Effector memory CD8-positive, alpha-beta T cell (primary cell): ENCODE measurements around the gene SLC23A1.
"Not testable (repeated sequence)": the region's sequence is repeated elsewhere in the genome, so short reads cannot be mapped to it uniquely, and the experiment has no call there.

Experiments used
- ATAC-seq: fragments of 150-1000 bp; cut with Tn5 transposase; replicated peaks from 2 replicates; pipeline ENCODE4 v1.10.0; 2021; ENCODE audit warnings: mild to moderate bottlenecking, moderate library complexity
- DNase-seq, 3 experiments: peaks; one replicate each; pipeline ENCODE4 v3.0.0; 2021
- H3K27ac Mint-ChIP-seq, 2 donors: one replicate each; pipeline ENCODE4 v1.8.0; 2022; ENCODE audit warnings: mild to moderate bottlenecking in 2 of 2, mixed read lengths in 2 of 2, moderate library complexity in 2 of 2
- H3K27me3 Mint-ChIP-seq, 2 donors: one replicate each; pipeline ENCODE4 v1.8.0; 2022; ENCODE audit warnings: mixed read lengths in 2 of 2
- H3K36me3 Mint-ChIP-seq: one replicate; pipeline ENCODE4 v1.8.0; 2022; ENCODE audit warnings: mild to moderate bottlenecking, moderate library complexity, mixed read lengths; ENCODE audit not compliant: insufficient read depth
- H3K4me1 Mint-ChIP-seq, 2 donors: one replicate each; pipeline ENCODE4 v1.8.0; 2022; ENCODE audit warnings: low read depth in 2 of 2, mixed read lengths in 2 of 2
- H3K4me3 Mint-ChIP-seq, 2 donors: one replicate each; pipeline ENCODE4 v1.8.0; 2022; ENCODE audit warnings: mild to moderate bottlenecking in 2 of 2, mixed read lengths in 2 of 2, moderate library complexity in 2 of 2
- H3K9me3 Mint-ChIP-seq, 2 donors: one replicate each; pipeline ENCODE4 v1.8.0; 2022; ENCODE audit warnings: mixed read lengths in 2 of 2

Gene SLC23A1

DNA sequence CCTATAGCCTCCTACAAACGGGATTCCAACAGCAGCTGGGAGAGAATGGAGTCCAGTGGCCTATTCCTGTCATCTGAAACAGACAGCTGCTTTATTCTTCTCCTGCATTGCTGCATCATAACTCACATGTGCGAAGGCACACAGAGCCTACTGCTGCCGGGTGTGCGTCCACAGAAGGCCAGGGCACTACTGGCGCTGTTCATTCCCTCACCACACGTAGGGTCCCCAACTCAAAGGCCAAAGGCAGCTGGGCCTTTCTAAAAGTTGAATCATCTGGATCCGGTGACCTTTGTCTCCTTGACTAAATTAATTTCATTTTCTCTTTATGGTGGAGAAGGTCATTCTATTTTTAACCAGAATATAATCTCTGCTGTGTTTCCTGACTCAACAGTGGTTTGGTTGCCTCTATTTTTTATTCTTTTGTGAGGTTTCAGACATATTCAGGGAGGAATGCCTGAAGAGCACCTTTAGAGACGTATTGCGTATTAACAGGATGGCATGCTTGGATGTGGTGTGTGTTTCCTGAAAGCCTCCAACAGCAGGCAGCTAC, 31.6 kb upstream of the SLC23A1 start:
- Mint-ChIP-seq H3K27ac (no peak overlapping the region), H3K9me3 (no peaks in the 10 kb centered on the region), H3K4me1 (no peaks in the 10 kb centered on the region), H3K4me3 (no peak overlapping the region), H3K27me3 (no peaks in the 10 kb centered on the region), H3K36me3 (peaks cover 2% of the 10 kb centered on the region)
- no peak for DNase-seq
- no peak for ATAC-seq

DNA sequence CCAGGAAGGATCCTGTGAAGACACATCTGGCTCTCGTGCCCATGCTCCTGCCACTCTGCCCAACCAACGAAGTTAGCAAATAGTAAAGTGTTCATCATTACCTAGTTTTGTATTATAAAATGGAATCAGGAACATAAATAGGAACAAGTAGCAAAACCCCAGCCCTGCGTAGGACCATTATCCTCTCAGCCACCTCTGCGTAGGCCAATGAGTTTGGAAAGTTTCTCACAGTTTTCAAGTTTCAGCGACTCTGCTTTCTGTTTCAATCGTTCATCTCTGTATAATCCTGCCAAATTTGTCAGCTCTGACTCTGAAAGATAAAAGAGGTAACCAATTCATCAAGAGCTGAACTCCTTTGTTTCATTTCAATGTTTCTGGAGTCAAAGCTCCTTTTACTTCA, 30.9 kb upstream of the SLC23A1 start:
- Mint-ChIP-seq H3K4me3 (no peak overlapping the region), H3K27ac (no peak overlapping the region)

DNA sequence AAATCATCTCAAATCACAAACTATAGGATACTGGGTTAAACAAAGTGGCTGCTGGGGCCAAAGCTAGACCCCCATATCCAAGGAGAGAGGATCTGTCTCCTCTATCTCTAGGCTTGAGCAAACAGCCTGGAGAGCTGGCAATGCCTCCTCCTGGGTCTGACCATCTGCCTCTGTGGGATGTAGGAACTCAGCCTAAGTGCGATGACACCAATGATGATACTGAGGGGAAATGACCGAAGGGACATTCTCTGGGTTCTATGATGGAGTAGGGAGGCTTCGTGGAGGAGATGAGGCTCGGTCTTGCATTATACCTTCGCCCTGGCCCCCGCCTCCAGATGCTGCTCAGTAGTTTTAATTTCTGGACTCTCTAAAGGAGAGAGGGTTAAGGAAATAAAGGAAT, 30.1 kb upstream of the SLC23A1 start:
- H3K27ac Mint-ChIP-seq = no peak overlapping the region

More for the DNA sequence above, 30.9 kb upstream of the SLC23A1 start:
- no peaks in the 10 kb centered on the region for H3K4me1 Mint-ChIP-seq
- DNase-seq (no peak), ATAC-seq (no peak)
- H3K9me3 Mint-ChIP-seq = no peaks in the 10 kb centered on the region
- no peaks in the 10 kb centered on the region for H3K27me3 Mint-ChIP-seq
- peaks cover under 1% of the 10 kb centered on the region for H3K36me3 Mint-ChIP-seq

GRCh38 chr5:139410993-139411828, 28.1 kb upstream of the SLC23A1 start:
- Mint-ChIP-seq H3K36me3 (no peaks in the 10 kb centered on the region), H3K4me1 (no peaks in the 10 kb centered on the region), H3K9me3 (no peaks in the 10 kb centered on the region), H3K4me3 (no peak overlapping the region), H3K27ac (no peak overlapping the region), H3K27me3 (no peaks in the 10 kb centered on the region)
- no peak for ATAC-seq
- DNase-seq = no peak

More for the DNA sequence above, 30.1 kb upstream of the SLC23A1 start:
- no peaks in the 10 kb centered on the region for H3K27me3 Mint-ChIP-seq
- DNase-seq (no peak), ATAC-seq (no peak)
- no peaks in the 10 kb centered on the region for H3K4me1 Mint-ChIP-seq
- H3K9me3 Mint-ChIP-seq = no peaks in the 10 kb centered on the region
- no peaks in the 10 kb centered on the region for H3K36me3 Mint-ChIP-seq
- H3K4me3 Mint-ChIP-seq = no peak overlapping the region

DNA sequence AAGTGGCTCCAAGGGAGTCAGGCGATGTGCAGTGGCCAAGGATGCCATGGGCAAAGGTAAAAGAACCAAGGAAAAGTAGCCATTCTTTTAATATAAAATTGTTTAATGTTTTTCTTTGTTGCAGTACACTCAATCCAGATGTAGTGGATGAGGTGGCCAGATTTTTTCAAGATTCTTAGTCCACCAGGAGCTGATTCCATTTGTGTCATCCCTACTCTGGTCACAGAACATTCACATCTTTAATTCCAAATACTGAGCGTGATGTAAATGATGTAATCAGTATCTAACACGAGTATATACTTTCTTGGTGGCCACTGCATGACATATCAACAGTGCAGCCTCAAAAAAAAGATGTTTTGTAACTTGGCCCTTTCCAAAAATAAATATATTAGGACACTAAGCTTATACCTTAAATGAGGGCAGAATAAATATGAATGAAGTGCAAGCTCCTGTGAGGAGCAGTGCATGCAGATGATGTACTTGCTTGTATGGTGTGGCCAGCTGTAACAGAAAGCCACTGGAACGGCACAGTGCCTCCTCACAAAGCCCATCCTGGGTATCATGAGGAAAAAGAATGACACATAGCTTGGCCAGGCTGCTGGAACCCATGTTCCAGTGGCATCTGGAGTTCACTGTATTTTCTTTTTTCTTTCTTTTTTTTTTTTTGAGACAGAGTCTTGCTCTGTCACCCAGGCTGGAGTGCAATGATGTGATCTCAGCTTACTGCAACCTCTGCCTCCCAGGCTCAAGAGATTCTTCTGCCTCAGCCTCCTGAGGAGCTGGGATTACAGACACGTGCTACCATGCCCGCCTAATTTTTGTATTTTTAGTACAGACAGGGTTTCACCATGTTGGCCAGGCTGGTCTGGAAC, 27.3 kb upstream of the SLC23A1 start:
- no peaks in the 10 kb centered on the region for H3K4me1 Mint-ChIP-seq
- no peaks in the 10 kb centered on the region for H3K9me3 Mint-ChIP-seq
- H3K27me3 Mint-ChIP-seq = no peaks in the 10 kb centered on the region
- DNase-seq (no peak), ATAC-seq (no peak)
- no peaks in the 10 kb centered on the region for H3K36me3 Mint-ChIP-seq
- no peak overlapping the region for H3K4me3 Mint-ChIP-seq
- no peak overlapping the region for H3K27ac Mint-ChIP-seq

GRCh38 chr5:139409116-139409515, 26.0 kb upstream of the SLC23A1 start:
- not testable (repeated sequence) for H3K27ac Mint-ChIP-seq, ATAC-seq, H3K9me3 Mint-ChIP-seq, H3K36me3 Mint-ChIP-seq, DNase-seq, H3K27me3 Mint-ChIP-seq, H3K4me1 Mint-ChIP-seq, H3K4me3 Mint-ChIP-seq

GRCh38 chr5:139408191-139408590, 25.1 kb upstream of the SLC23A1 start:
- no peak for DNase-seq
- Mint-ChIP-seq H3K36me3 (peaks cover 6% of the 10 kb centered on the region), H3K27me3 (no peaks in the 10 kb centered on the region), H3K4me3 (no peak overlapping the region), H3K27ac (no peak overlapping the region), H3K9me3 (no peaks in the 10 kb centered on the region), H3K4me1 (peaks cover 13 to 14% of the 10 kb centered on the region in 2 donors)
- ATAC-seq = no peak

DNA sequence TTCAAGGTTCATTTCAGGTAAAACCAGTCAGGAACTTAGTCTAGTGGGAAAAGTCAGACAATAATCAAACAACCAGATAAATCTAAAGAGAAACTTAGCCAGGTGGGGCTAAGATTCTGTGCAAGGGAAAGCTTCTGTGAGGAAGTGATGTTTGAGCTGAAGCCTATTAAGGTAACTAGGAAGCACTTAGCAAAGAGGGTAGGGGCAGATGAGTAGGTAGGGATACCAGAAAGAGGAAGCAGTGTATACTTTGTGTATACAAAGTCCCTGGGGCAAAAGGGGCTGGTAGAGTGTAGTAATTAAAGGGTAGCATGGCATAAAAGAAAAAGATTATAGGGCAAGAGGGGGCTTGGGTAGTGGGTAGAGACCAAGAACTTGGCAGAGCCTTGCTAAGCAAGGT, 24.4 kb upstream of the SLC23A1 start:
- Mint-ChIP-seq H3K36me3 (peaks cover 6% of the 10 kb centered on the region), H3K27ac (no peak overlapping the region), H3K4me1 (peaks cover 18 to 20% of the 10 kb centered on the region in 2 donors), H3K27me3 (no peaks in the 10 kb centered on the region), H3K9me3 (no peaks in the 10 kb centered on the region), H3K4me3 (no peak overlapping the region)
- DNase-seq = no peak
- no peak for ATAC-seq

DNA sequence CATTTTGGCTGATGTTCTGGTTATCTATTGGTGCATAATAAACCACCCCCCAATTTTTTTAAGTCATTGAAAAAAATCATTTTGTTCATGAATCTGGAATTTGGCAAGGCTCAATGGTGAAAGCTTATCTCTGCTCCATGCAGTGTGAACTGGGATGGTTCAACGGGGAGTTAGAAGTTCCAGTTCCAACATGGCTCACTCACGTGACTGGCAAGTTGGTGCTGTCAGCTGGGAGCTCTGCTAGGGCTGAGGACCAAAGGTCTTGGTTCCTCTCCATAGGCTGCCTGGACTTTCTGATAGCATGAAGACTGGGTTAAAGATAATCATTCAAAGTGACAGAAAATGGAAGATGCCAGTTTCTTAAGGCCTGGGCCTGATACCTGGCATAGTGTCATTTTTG, 23.9 kb upstream of the SLC23A1 start:
- peaks cover 6% of the 10 kb centered on the region for H3K36me3 Mint-ChIP-seq
- H3K4me1 Mint-ChIP-seq = peaks cover 18 to 23% of the 10 kb centered on the region in 2 donors
- H3K27me3 Mint-ChIP-seq = no peaks in the 10 kb centered on the region
- ATAC-seq = no peak
- no peaks in the 10 kb centered on the region for H3K9me3 Mint-ChIP-seq
- H3K4me3 Mint-ChIP-seq = no peak overlapping the region
- no peak overlapping the region for H3K27ac Mint-ChIP-seq
- DNase-seq = no peak

- no peak for ATAC-seq
- Mint-ChIP-seq H3K27ac (peak overlapping the region; percentile 94 to 95), H3K36me3 (peaks cover 6% of the 10 kb centered on the region), H3K4me1 (peaks cover 22 to 24% of the 10 kb centered on the region in 2 donors), H3K27me3 (no peaks in the 10 kb centered on the region), H3K4me3 (peak overlapping the region; percentile 89 to 91), H3K9me3 (no peaks in the 10 kb centered on the region)
- DNase-seq = no peak
These were observed 21.4 kb upstream of the SLC23A1 start for GRCh38 chr5:139404484-139404840.

- peaks cover 6% of the 10 kb centered on the region for H3K36me3 Mint-ChIP-seq
These were observed 20.8 kb upstream of the SLC23A1 start, which contains the start of gene SPATA24 for GRCh38 chr5:139403787-139404483. Gene SPATA24 (minus strand): TSS chr5:139404089. CDS start chr5:139404060, 29 bp downstream.

GRCh38 chr5:139403418-139403786, 20.3 kb upstream of the SLC23A1 start:
- ATAC-seq (no peak), DNase-seq (no peak)
- Mint-ChIP-seq H3K4me1 (peaks cover 25 to 27% of the 10 kb centered on the region in 2 donors), H3K4me3 (peak overlapping the region; percentile 89 to 91), H3K36me3 (peaks cover 6% of the 10 kb centered on the region), H3K9me3 (no peaks in the 10 kb centered on the region), H3K27me3 (no peaks in the 10 kb centered on the region), H3K27ac (peak overlapping the region; percentile 94 to 95)

More at GRCh38 chr5:139403787-139404483, 20.8 kb upstream of the SLC23A1 start, which contains the start of gene SPATA24:
- peaks cover 25 to 27% of the 10 kb centered on the region in 2 donors for H3K4me1 Mint-ChIP-seq
- H3K9me3 Mint-ChIP-seq = no peaks in the 10 kb centered on the region
- ATAC-seq = peak; percentile 88
- H3K27me3 Mint-ChIP-seq = no peaks in the 10 kb centered on the region
- peak within 1 kb of the TSS; percentile 94 to 95 for H3K27ac Mint-ChIP-seq
- peak within 1 kb of the TSS; percentile 89 to 91 for H3K4me3 Mint-ChIP-seq
- peak; percentile 95 to 97 (median 95) for DNase-seq
